Esophagus squamous epithelium (tissue), 5 donors: ENCODE data around the gene CSNK2A2. TPM values are rescaled to one million over a fixed set of nuclear protein-coding genes. Genes with fewer than 3 reads are reported as not detected.

Experiments used
- DNase-seq: peaks from one replicate; lab custom pipeline; 2025; lab: John Stamatoyannopoulos, UW
- H3K27ac ChIP-seq, 4 donors: fragments of 200-600 bp; sonication (generic); one replicate each; pipeline ENCODE4 v1.5.1; 2016 to 2019; ENCODE audit warnings: mild to moderate bottlenecking in 1 of 4
- H3K27me3 ChIP-seq, 4 donors: fragments of 200-600 bp; sonication (generic); 1 replicate in 3 of 4; 2 replicates in 1 of 4; pipeline versions ENCODE4 v1.5.1 to v1.6.0; 2017 to 2021; ENCODE audit warnings: antibody characterized with exemption in 1 of 4
- H3K36me3 ChIP-seq, 3 donors: fragments of 200-600 bp; sonication (generic); one replicate each; pipeline ENCODE4 v1.5.1; 2016 to 2019
- H3K4me1 ChIP-seq, 3 donors: fragments of 200-600 bp; sonication (generic); one replicate each; pipeline ENCODE4 v1.5.1; 2017 to 2019
- H3K4me3 ChIP-seq, 4 donors: fragments of 200-600 bp; sonication (generic); 1 replicate in 3 of 4; 2 replicates in 1 of 4; pipeline ENCODE4 v1.5.1; 2016 to 2019; ENCODE audit warnings: mild to moderate bottlenecking in 2 of 4, moderate library complexity in 1 of 4
- H3K9me3 ChIP-seq, 3 donors: fragments of 200-600 bp; sonication (generic); one replicate each; pipeline ENCODE4 v1.5.1; 2016 to 2019
- CTCF ChIP-seq, 6 experiments: fragments of 450-650 bp in 4 of 6; fragments of 200-600 bp in 2 of 6; sonication (generic) in 2 of 6; IDR thresholded peaks; one replicate each; pipeline ENCODE4 v1.5.1; 2016 to 2019; ENCODE audit warnings: antibody characterized with exemption in 6 of 6, mild to moderate bottlenecking in 4 of 6, moderate library complexity in 4 of 6
- POLR2A ChIP-seq, 4 donors: fragments of 450-650 bp; IDR thresholded peaks; one replicate each; pipeline ENCODE4 v1.6.1; 2017; ENCODE audit warnings: antibody characterized with exemption in 4 of 4, mild to moderate bottlenecking in 4 of 4, moderate library complexity in 3 of 4
- WGBS, 2 donors: methylation state at CpG; one replicate each; pipeline ENCODE4 v1.1.5; 2018; 5-methylcytosine and 5-hydroxymethylcytosine counted together
- intact Hi-C: fragments of 100-400 bp; cut with DNase I; formaldehyde crosslinking; loops from one replicate; pipeline ENCODE4 v1.15.0; 2022
- total RNA-seq, 4 donors: library from RNA; depleted of rRNA; stranded (reverse); fragments of >200 nt; gene quantifications; one replicate each; pipeline ENCODE4 v1.1.0, GENCODE V29; 2016
- donor health status: DM: yes; HTN: yes; CAD: no.

CSNK2A2 gene
- total RNA-seq, 4 donors from 2014 or later = 22.3 to 32.8 (median 29.1) TPM

GRCh38 chr16:58234831-58235595 lies 37.1 kb upstream of the CSNK2A2 start:
- intact Hi-C loops = no loop called here
- Histone ChIP-seq H3K4me3 (no peak overlapping the region), H3K9me3 (no peaks in the 10 kb centered on the region), H3K4me1 (peaks cover 0 to 12% (median 0%) of the 10 kb centered on the region in 3 donors), H3K36me3 (no peaks in the 10 kb centered on the region), H3K27ac (no peak overlapping the region), H3K27me3 (peaks cover 0 to 29% (median 3%) of the 10 kb centered on the region in 4 donors)
- 59 to 68% methylated on average over 10 of the region's 10 CpGs for WGBS, 2 donors
- TF ChIP-seq POLR2A (IDR thresholded peaks at IDR 0.05) (no peak), CTCF (IDR thresholded peaks at IDR 0.05) (no peak)
- DNase-seq = no peak

GRCh38 chr16:58230259-58230658 lies 32.4 kb upstream of the CSNK2A2 start:
- Histone ChIP-seq H3K27ac (no peak overlapping the region), H3K36me3 (no peaks in the 10 kb centered on the region), H3K9me3 (no peaks in the 10 kb centered on the region), H3K27me3 (peaks cover 0 to 5% (median 0%) of the 10 kb centered on the region in 4 donors), H3K4me1 (no peaks in the 10 kb centered on the region), H3K4me3 (no peak overlapping the region)
- TF ChIP-seq POLR2A (IDR thresholded peaks at IDR 0.05) (no peak), CTCF (IDR thresholded peaks at IDR 0.05) (no peak)
- intact Hi-C loops = no loop called here
- no peak for DNase-seq
- WGBS, 2 donors = 72 to 89% methylated on average over 3 to 7 of the region's 8 CpGs

GRCh38 chr16:58226790-58227189 lies 28.9 kb upstream of the CSNK2A2 start:
- Histone ChIP-seq H3K27ac (no peak overlapping the region), H3K4me1 (peaks cover 0 to 11% (median 0%) of the 10 kb centered on the region in 3 donors), H3K27me3 (no peaks in the 10 kb centered on the region), H3K9me3 (no peaks in the 10 kb centered on the region), H3K4me3 (no peak overlapping the region), H3K36me3 (no peaks in the 10 kb centered on the region)
- 80 to 94% methylated on average over 3 of the region's 3 CpGs for WGBS, 2 donors
- no peak for TF ChIP-seq POLR2A (IDR thresholded peaks at IDR 0.05)
- no peak for TF ChIP-seq CTCF (IDR thresholded peaks at IDR 0.05)
- no peak for DNase-seq
- intact Hi-C loops = no loop called here

- intact Hi-C loops = no loop called here
These were observed 28.2 kb upstream of the CSNK2A2 start for GRCh38 chr16:58225965-58226602.

More at GRCh38 chr16:58225965-58226602, 28.2 kb upstream of the CSNK2A2 start:
- H3K9me3 ChIP-seq = no peaks in the 10 kb centered on the region
- peaks cover 0 to 11% (median 0%) of the 10 kb centered on the region in 3 donors for H3K4me1 ChIP-seq
- TF ChIP-seq POLR2A (IDR thresholded peaks at IDR 0.05) (no peak), CTCF (IDR thresholded peaks at IDR 0.05) (no peak)
- H3K4me3 ChIP-seq = no peak overlapping the region
- H3K27ac ChIP-seq = no peak overlapping the region
- DNase-seq = no peak
- no peaks in the 10 kb centered on the region for H3K27me3 ChIP-seq
- 82 to 91% methylated on average over 6 to 8 of the region's 8 CpGs for WGBS, 2 donors
- no peaks in the 10 kb centered on the region for H3K36me3 ChIP-seq
